Activated CD4-positive, alpha-beta T cell treated with anti-CD3 and anti-CD28 coated beads, Interleukin-2, amount 50 U/mL, for 1 hour (primary cell): Measurements from ENCODE around the gene RALGDS.
"Not testable (repeated sequence)": the region's sequence is repeated elsewhere in the genome, so short reads cannot be mapped to it uniquely, and the experiment has no call there.

ENCODE experiments used
- DNase-seq: peaks from one replicate; pipeline ENCODE4 v3.0.0-alpha.2; 2020

RALGDS gene

GRCh38 chr9:133063500-133064231 is 57.4 kb downstream of the RALGDS start:
- DNase-seq = no peak

- DNase-seq = no peak
Observed at GRCh38 chr9:133063159-133063499, 57.9 kb downstream of the RALGDS start.

- DNase-seq = not testable (repeated sequence)
Observed at GRCh38 chr9:133062569-133062968, 58.5 kb downstream of the RALGDS start.

- not testable (repeated sequence) for DNase-seq
Observed at GRCh38 chr9:133061764-133062145, 59.3 kb downstream of the RALGDS start, which contains the start of gene CEL. TSS of gene CEL (plus strand) at chr9:133061981. CDS start at chr9:133062003, 22 bp downstream.

- DNase-seq = not testable (repeated sequence)
Observed at GRCh38 chr9:133061019-133061763, 59.8 kb downstream of the RALGDS start.

- DNase-seq = no peak
Observed at GRCh38 chr9:133060417-133060841, 60.6 kb downstream of the RALGDS start.

GRCh38 chr9:133059623-133060022 is 61.4 kb downstream of the RALGDS start:
- no peak for DNase-seq

GRCh38 chr9:133058550-133059320 is 62.3 kb downstream of the RALGDS start:
- DNase-seq = no peak

- DNase-seq = no peak
Observed at GRCh38 chr9:133058071-133058470, 63.0 kb downstream of the RALGDS start.

- DNase-seq = no peak
Observed at GRCh38 chr9:133057553-133057952, 63.5 kb downstream of the RALGDS start.

- peak; percentile 7 for DNase-seq
Observed at GRCh38 chr9:133057006-133057405, 64.0 kb downstream of the RALGDS start.

GRCh38 chr9:133056533-133056932 is 64.5 kb downstream of the RALGDS start:
- DNase-seq = no peak

- DNase-seq = no peak
Observed at GRCh38 chr9:133055788-133056420, 65.1 kb downstream of the RALGDS start.

- DNase-seq = no peak
Observed at GRCh38 chr9:133054966-133055365, 66.1 kb downstream of the RALGDS start.

- DNase-seq = no peak
Observed at GRCh38 chr9:133054194-133054890, 66.7 kb downstream of the RALGDS start.

- DNase-seq = no peak
Observed at GRCh38 chr9:133051966-133052539, 69.0 kb downstream of the RALGDS start.

- no peak for DNase-seq
Observed at GRCh38 chr9:133051281-133051900, 69.6 kb downstream of the RALGDS start.

- no peak for DNase-seq
Observed at GRCh38 chr9:133050781-133051180, 70.3 kb downstream of the RALGDS start.

- DNase-seq = no peak
Observed at GRCh38 chr9:133050142-133050541, 70.9 kb downstream of the RALGDS start.

- no peak for DNase-seq
Observed at GRCh38 chr9:133049043-133049442, 72.0 kb downstream of the RALGDS start.

GRCh38 chr9:133048595-133048994 is 72.4 kb downstream of the RALGDS start:
- DNase-seq = peak; percentile 22
